ENCODE data around the gene SLC13A2. TPM values are rescaled to one million over a fixed set of nuclear protein-coding genes. Genes with fewer than 3 reads are reported as not detected.
"Not testable (repeated sequence)": the region's sequence is repeated elsewhere in the genome, so short reads cannot be mapped to it uniquely, and the experiment has no call there.

Gene SLC13A2
- total and polyA plus RNA-seq, 9 of the 15 experiments (the other 6 are each of a cell fraction or from before 2014, with no cell fraction given): 0.13 TPM; not detected in 8

- no peak for TF ChIP-seq CHD1 (IDR thresholded peaks at IDR 0.05; ENCODE audit: low read length)
- TF ChIP-seq ZNF347 (CRISPR knock-in tag; IDR thresholded peaks at IDR 0.05; ENCODE audit: low read depth): no peak
- TF ChIP-seq NBN (IDR thresholded peaks at IDR 0.05; ENCODE audit: low read depth): no peak
- no peak for TF ChIP-seq RNF2 (IDR thresholded peaks at IDR 0.05)
Measured at GRCh38 chr17:28520687-28521086, 47.2 kb downstream of the SLC13A2 start (continued).

DNA sequence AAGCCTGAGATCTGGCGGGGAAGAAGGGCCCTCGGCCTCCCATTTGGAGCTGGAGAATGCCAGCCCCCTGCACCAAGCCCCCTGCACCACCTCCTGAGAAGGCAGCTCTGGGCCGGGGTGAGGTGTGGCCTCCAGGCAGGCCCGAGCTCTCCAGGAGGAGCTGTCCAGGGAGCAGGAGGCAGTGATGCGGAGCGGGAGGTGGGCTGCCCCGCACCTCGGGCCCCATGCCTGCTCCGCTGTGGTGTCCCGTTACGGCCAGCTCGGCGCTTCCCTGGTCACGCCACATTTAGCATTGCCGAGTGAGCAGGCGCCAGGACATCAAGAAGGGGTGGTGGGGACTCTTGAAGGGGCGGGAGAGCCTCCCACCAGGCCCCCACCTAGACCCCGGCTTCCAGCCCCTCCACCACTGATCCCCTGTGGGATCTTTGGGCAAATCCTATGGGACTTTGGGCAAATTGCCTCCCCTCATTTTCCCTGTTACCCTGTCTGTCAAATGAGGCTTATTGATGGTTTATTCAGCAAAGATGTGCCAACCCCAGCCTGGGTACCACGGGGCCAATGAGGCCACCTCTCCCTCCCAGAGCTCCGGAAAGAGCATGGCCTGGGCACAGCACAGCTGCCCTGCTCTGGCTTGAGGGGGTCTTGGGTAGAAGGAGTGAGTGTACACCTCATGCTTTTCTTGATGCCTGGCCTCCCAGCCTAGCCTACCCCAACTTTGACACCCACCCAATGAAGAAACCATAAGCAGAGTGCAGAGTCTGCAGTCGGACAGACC, 48.1 kb downstream of the SLC13A2 start:
- ChIA-PET CTCF (ENCODE audit: low intra/inter-chr PET ratio) (no interaction called here), POLR2A (interaction anchor here (0.9 to 1.7 kb wide), 2 partner anchors 9 to 12 kb away, joined by 3 to 7 read pairs; no protein-coding TSS in a partner anchor)
- Histone ChIP-seq H3K4me3 (no peak overlapping the region), H4K20me1 (replicated peaks; ENCODE audit: control insufficient read depth, insufficient read depth, low read length) (no peaks in the 10 kb centered on the region), H3K9ac (ENCODE audit: insufficient read depth in 1 of 2, low read depth in 2 of 2, low read length in 2 of 2) (0 out of 4 replicates have a peak overlapping the region, but pooled peaks of 1 of the 2 experiments have one; percentile 16), H3K36me3 (ENCODE audit: control insufficient read depth, insufficient read depth, low read length) (no peaks in the 10 kb centered on the region), H3K27ac (ENCODE audit: extremely low read depth, low read depth, low read length) (no peak overlapping the region), H3K9me3 (replicated peaks; ENCODE audit: control insufficient read depth, insufficient read depth, low read depth, low read length) (0 out of 2 replicates have a peak, but pooled peaks cover under 1% of the 10 kb centered on the region), H3K4me1 (replicated peaks in 1 of 2; ENCODE audit: control insufficient read depth in 2 of 2, insufficient read depth in 2 of 2, low read length in 2 of 2) (peaks cover 11 to 38% of the 10 kb centered on the region in 2 experiments; a peak in 4 of 5 replicates), H3K79me2 (ENCODE audit: control insufficient read depth, insufficient read depth, low read length) (no peaks in the 10 kb centered on the region), H3K4me2 (ENCODE audit: insufficient read depth, low read length) (no peak overlapping the region), H3K27me3 (ENCODE audit: control insufficient read depth in 2 of 2, insufficient read depth in 2 of 2, low read length in 2 of 2) (peaks cover 3 to 25% of the 10 kb centered on the region in 2 experiments; a peak in 3 of 5 replicates), H2AFZ (ENCODE audit: low read depth, low read length) (no peak overlapping the region), H3K9me1 (ENCODE audit: control insufficient read depth, insufficient read depth, low read length) (no peaks in the 10 kb centered on the region)
- no peak for DNase-seq (ENCODE audit: extremely low read depth in 1 of 4, low spot score in 3 of 4)
- ATAC-seq: no peak
- TF ChIP-seq CREBBP (IDR thresholded peaks at IDR 0.05; ENCODE audit: low read depth, low read length): no peak
- BruUV-seq (replicated peaks): no TSS peak
- FAIRE-seq: no peak
- intact Hi-C loops (cut with micrococcal nuclease): no loop called here
- in situ Hi-C loops (cut with MboI): no loop called here
- 2% methylated on average over 17 of the region's 21 CpGs for WGBS (ENCODE audit: insufficient coverage, low coverage, missing lambda C conversion rate)

GRCh38 chr17:28522281-28522680, 48.8 kb downstream of the SLC13A2 start:
- DNase-seq (ENCODE audit: extremely low read depth in 1 of 4, low spot score in 3 of 4); H3K36me3 ChIP-seq (ENCODE audit: control insufficient read depth, insufficient read depth, low read length); ATAC-seq; H3K4me2 ChIP-seq (ENCODE audit: insufficient read depth, low read length); H2AFZ ChIP-seq (ENCODE audit: low read depth, low read length); H3K79me2 ChIP-seq (ENCODE audit: control insufficient read depth, insufficient read depth, low read length); POLR2A ChIA-PET; H3K9me3 ChIP-seq (replicated peaks; ENCODE audit: control insufficient read depth, insufficient read depth, low read depth, low read length); BruUV-seq (replicated peaks); in situ Hi-C loops (cut with MboI); H3K27ac ChIP-seq (ENCODE audit: extremely low read depth, low read depth, low read length); H3K4me3 ChIP-seq; FAIRE-seq; CTCF ChIA-PET (ENCODE audit: low intra/inter-chr PET ratio); H4K20me1 ChIP-seq (replicated peaks; ENCODE audit: control insufficient read depth, insufficient read depth, low read length); H3K9ac ChIP-seq (ENCODE audit: insufficient read depth in 1 of 2, low read depth in 2 of 2, low read length in 2 of 2); H3K9me1 ChIP-seq (ENCODE audit: control insufficient read depth, insufficient read depth, low read length); intact Hi-C loops (cut with micrococcal nuclease): not testable (repeated sequence)
- Histone ChIP-seq H3K27me3 (ENCODE audit: control insufficient read depth in 2 of 2, insufficient read depth in 2 of 2, low read length in 2 of 2) (peaks cover 3 to 25% of the 10 kb centered on the region in 2 experiments; a peak in 3 of 5 replicates), H3K4me1 (replicated peaks in 1 of 2; ENCODE audit: control insufficient read depth in 2 of 2, insufficient read depth in 2 of 2, low read length in 2 of 2) (peaks cover 19 to 44% of the 10 kb centered on the region in 2 experiments; a peak in 4 of 5 replicates)
- 24% methylated on average over 4 of the region's 4 CpGs for WGBS (ENCODE audit: insufficient coverage, low coverage, missing lambda C conversion rate)
